HG02943 (cell line): ENCODE measurements around the gene RAPGEF1.

ENCODE experiments used
- ATAC-seq: cut with Tn5 transposase; IDR thresholded peaks from one replicate; pipeline ENCODE4 v1.9.1; 2021; ENCODE audit warnings: mild to moderate bottlenecking, low read depth, moderate library complexity; ENCODE audit not compliant: unreplicated experiment

The RAPGEF1 gene

GRCh38 chr9:131594906-131595665, 144.8 kb downstream of the RAPGEF1 start:
- ATAC-seq, result no peak

GRCh38 chr9:131593936-131594665, 145.8 kb downstream of the RAPGEF1 start:
- no peak for ATAC-seq

DNA sequence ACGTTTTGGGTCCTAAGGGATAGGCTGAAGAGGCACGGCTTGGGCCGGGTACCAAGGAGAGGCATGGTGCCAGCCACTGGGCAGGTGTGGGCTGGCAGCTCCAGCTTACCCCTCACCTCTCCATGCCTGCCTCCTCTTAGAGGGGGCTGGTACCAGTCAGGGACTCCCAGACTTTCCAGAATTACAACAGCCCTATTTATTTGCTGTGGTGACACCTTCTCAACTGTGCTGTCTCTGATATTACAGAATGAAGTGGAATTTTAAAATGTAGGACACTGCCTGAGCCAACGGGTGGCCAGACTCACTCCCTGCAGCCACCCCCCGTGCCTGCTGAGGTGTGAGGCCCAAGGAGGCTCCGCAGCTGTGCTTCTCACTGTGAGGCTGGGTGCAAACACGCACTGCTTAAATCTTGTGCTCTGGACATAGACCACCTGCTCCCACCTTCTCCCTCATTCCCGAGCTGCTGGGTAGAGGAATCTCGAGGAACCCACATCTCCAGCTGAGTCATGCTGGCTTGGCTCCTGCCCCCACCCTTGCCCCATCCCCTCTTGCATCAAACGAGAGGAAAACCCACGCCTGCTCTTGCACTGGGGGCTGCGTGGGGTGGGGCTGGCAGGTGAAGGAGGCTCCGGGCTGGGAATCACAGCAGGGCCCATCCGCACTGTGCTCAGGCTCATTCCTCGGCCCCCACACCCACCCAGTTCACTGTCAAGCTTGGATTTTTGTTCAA, 146.6 kb downstream of the RAPGEF1 start:
- ATAC-seq, result no peak

- ATAC-seq, result no peak
Observed at GRCh38 chr9:131591845-131592208, 148.0 kb downstream of the RAPGEF1 start.

- no peak for ATAC-seq
Observed at GRCh38 chr9:131590907-131591844, 148.7 kb downstream of the RAPGEF1 start.

- ATAC-seq, result no peak
Observed at GRCh38 chr9:131590449-131590848, 149.4 kb downstream of the RAPGEF1 start.

DNA sequence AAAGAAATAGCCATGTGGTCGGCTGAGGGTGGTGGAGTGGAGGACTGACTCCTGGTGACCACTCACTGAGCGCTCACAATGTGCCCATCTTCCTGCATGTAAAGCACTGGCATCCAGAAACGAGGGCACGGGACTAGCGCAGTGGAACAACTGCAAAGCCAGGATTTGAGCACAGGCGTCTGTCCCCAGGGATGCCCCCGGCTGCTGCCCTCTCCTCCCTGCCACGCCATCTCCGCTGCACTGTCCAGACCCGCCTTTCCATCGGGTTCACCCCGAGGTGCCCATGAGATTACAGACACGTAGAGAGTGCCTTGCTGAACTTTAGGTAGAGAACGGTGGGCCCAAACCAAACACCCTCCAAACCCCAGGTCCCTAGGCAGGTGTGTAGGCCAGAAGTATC, 149.9 kb downstream of the RAPGEF1 start:
- ATAC-seq, result no peak

DNA sequence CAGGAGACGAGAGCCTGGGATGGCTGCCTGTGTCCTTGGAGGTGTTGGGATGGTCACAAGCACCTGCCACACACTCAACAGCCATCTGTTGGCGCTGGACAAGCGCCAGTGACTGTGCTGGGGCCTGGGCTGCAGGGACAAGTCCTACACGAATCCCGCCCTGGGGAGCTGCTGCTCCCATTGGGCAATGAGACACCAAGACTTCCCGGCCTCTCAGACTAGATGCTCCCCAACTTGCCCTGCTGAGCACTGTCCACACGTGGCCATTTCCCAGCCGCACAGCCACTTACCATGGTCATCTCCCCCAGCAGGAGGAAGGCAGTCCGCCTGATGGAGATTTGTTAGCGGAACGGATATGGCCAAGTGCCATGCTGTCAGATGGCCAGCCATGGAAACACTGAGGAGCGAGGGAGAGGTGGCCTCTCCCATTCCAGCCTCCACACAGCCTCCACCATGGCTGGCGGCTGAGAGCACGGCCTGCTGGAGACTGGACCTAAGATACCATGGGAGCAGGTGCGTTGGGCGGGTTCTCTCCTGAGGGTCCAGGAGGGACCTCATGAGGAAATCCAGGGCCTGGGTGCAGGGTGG, 150.7 kb downstream of the RAPGEF1 start:
- no peak for ATAC-seq

DNA sequence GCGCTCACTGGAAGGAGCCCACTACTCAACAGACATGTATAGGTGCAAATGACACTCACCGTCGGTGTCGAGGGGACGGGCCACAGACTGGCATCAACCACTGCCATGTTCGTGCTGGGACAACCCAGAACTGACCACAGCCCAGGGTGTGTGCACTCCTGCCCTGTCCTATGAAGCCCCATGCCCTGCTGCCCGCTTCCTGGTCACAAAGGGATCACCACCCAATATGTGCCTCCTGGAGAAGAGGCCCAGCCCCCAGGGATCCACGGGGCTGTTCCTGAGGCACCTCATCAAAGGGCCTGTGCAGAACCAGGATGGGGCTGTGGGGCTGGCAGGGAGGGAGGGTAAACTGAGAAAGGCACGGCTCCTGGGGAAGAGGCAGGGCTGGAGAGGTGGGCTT, 151.5 kb downstream of the RAPGEF1 start:
- no peak for ATAC-seq

GRCh38 chr9:131587906-131588305, 152.0 kb downstream of the RAPGEF1 start:
- no peak for ATAC-seq

DNA sequence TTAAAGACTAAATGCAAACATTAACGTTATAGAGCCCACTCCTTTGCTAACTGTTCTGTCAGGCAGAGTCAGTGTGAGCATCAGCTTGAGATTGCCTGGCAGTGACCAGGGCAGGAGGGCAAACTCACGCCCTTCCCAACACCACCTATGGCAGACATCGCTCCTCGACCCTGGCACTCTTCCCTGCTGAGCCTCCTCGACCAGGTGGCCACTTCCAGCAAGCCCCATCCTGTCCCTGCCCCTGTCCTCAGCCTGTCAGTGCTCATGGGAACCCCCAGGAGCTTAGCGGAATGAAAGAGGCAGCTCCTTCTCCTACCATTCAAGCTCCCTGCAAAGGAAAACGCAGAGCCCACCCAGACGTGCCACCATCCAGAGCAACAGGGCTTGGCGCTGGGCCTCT, 152.5 kb downstream of the RAPGEF1 start:
- ATAC-seq, result no peak

- no peak for ATAC-seq
Observed at GRCh38 chr9:131585375-131585774, 154.5 kb downstream of the RAPGEF1 start.

DNA sequence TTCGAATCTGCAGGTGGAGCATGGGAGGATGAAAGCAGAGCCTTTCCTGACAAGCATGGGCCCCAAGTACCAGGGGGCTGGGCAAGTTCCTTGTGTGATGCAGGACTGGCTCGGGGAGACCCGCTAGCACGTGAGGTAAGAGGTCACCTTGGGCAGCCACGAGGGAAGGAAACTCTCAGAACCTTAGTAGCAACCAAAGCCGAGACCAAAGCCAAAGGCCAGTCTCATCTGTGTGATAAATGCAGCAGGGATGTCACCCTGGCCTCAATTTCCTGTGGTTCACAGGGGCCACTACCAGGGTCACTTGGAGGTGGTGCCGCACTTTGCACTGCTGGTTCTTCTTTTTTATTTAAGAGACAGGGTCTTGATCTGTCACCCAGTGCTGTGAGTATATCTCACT, 155.0 kb downstream of the RAPGEF1 start:
- ATAC-seq, result no peak

DNA sequence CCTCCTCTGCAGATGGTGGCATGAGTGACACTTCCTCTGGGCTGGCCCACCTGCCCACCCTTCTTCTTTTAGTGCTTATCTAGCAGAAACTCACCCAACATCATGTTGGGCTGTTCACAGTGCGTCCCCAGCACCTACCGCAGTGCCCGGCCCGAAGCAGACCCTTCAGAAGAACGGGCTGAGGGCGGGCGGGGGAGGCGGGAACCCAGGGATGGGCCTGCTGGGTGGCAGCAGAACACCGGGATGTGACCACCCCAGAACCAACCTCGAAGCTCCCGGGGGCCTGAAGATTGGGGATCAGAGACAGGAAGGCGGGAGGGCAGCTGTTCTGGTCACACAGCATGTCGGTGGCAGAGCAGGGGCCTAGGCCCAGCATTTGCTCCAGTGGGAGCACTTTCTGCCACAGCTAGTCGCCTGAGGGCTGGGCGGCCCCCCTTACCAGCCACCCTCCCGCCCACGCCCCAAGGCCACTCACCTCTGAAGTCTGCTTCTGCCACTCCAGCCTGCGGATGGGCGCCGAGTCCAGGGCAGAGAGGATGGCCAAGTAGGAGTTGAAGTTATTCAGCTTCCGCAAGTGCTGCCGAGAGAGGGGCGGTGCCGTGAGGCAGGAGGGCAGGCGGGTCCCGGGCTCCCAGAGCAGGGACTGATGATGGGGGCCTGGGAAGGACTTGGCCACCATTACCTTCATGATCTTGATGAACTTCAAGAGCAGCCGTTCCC, 155.9 kb downstream of the RAPGEF1 start:
- ATAC-seq, result no peak

DNA sequence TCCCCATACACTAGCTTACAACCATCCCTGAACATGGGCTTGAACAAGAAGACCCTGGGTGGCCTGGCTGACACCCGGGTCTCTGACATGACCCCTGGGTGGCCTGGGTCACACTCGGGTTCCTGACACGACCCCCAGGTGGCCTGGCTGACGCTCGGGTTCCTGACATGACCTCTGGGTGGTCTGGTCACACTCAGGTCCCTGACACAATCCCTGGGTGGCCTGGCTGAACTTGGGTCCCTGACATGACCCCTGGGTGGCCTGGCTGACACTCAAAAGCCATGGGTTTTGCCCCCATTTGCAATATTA, 156.6 kb downstream of the RAPGEF1 start:
- no peak for ATAC-seq

DNA sequence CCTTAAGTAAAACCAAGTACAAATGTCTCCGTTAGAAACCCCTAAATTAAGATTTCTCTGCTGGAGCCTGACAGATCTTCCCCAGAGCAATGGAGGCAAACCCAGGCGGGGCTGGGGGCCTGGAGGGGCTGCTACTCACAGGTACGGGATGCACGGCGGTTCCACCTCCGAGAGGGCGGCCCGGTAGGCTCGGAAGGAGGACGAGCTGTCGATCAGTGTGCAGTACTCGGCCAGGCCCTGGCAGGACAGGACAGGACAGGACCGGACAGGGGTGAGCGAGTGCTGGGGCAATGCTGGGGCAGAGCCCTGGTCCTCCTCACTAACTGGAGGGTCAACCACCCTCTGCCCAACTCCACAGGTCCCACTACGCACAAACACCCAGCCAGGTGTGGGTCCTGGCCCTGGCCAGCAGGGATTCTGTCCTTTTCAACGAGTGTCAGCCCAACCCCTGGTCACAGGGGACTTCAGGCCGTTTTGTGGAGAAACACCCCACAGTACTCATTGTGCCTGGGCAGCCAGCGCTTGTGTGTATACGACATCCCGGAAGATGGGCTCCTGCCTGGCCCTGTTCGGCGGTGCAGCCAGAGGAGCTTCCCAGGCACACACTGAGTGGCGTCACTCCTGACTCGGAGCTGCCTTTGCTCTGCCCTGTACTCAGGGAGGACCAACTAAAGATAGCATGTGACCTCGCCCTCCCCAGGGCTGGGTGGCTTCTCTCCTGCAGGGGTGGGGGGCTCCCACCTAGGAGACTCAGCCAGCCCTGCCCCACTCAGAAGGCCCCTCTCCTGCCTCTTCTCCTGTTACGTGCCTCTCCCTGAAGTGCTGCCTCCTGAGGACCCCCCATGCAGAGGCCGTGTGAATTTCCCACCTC, 157.2 kb downstream of the RAPGEF1 start:
- ATAC-seq, result no peak

- ATAC-seq, result no peak
Observed at GRCh38 chr9:131582056-131582455, 157.8 kb downstream of the RAPGEF1 start.

DNA sequence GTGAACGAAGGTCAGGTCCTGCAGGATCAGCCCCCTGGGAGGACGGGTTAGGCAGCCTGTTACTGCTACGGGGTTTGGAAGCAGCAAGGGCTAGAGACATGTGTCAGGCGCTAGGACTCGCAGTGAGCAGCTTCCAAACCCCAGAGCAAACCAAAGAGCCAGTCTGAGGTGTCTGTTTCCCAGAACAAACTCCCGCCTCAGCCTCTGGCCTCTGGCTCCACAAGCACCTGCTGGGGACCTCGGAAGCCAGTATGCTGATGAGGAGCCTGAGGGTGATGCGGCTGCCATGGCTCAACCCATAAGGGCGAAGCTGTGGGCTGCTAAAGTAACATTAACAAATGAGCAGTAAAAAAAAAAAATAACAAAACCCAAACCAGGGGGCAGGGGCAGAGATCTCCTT, 159.5 kb downstream of the RAPGEF1 start:
- no peak for ATAC-seq

GRCh38 chr9:131579789-131580211, 160.1 kb downstream of the RAPGEF1 start:
- no peak for ATAC-seq
